ENCODE data around the gene XBP1.
"Not testable (repeated sequence)": the region's sequence is repeated elsewhere in the genome, so short reads cannot be mapped to it uniquely, and the experiment has no call there.

The XBP1 gene

DNA sequence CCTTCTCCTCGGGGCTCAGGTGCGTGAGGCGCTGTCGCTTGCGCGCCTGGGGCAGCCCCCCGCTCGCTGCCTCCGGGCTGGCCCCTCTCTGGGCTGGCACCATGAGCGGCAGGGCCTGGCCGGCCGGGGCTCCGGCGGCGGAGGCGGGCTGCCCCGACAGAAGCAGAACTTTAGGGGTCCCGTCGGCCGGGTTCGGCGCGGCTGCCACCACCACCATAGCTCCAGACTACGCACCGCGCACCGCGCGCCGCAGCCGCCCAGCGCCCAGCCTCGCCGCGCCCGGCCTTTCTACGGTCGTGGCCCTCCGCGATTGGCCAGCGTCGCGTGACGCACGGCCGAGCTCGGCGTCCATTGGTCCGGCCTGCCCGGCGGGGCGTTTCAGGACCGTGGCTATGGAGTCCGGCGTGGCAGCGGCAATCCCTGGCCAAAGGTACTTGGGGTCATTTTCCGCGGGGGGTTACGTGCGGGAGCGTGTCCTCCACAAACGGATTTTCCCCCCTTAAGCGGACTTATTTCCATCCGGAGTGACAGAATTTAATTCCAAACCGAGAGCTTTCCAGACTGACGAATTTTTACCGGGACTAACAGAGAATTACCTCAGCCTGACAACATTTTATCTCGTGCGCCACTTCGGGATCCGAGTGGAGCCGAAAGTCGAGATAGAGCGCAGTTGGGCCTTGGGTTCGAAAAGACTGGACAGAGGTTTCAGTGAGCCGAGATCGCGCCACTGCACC lies at the start of gene XBP1:
Gene XBP1, minus strand, starts transcription at position 262 of the 734 bp plus-strand sequence.
- DNase-seq (ENCODE audit: low spot score): peak; percentile 98

DNA sequence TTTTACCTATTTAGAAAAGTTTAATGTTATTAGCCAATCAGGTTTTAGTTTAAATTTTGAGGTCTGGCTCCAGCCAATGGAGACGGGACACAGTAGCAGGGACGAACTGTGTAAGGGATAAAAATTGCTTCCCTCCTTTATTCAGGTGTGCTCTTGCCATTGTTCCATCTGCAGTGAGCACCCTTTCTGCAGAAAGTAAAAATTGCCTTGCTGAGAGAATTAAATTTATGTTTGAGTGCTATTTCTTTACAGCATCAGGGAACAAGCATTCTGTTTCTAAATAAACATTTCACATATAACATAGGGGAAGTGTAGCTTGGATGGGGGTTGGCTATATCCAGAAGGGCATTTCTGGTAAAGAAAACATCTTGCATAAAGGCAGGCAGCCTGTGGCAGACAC lies 46.6 kb upstream of the XBP1 start:
- no peak for DNase-seq (ENCODE audit: low spot score)

DNA sequence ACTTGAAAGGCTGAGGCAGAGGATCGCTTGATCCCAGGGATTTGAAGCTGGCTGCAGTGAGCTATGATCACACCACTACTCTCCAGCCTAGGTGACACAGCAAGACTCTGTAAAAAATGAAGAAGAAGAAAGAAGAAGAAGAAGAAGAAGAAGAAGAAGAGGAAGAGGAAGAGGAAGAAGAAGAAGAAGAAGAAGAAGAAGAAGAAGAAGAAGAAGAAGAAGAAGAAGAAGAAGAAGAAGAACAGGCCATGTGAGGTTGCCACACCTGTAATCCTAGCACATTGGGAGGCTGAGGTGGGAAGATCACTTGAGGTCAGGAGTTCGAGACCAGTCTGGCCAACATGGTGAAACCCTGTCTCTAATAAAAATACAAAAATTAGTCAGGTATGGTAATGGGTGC lies 43.9 kb upstream of the XBP1 start:
- DNase-seq (ENCODE audit: low spot score): not testable (repeated sequence)

DNA sequence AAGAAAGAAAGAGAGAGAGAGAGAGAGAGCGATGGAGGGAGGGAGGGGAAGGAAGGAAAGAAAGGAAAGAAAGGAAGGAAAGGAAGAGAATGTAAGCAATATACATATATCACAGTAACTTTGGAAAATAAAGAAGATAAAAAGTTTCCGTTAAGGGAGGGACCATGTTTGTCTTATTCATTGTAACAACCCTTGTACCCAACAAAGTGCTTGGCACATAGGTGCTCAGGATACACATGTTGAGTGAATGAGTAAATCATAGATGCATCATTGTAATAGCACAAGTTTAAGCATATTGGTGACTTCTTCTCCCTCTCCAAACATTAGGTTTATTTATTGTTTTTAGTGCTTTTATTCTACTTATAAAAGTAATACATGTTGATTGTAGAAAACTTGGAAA lies 43.3 kb upstream of the XBP1 start:
- no peak for DNase-seq (ENCODE audit: low spot score)

DNA sequence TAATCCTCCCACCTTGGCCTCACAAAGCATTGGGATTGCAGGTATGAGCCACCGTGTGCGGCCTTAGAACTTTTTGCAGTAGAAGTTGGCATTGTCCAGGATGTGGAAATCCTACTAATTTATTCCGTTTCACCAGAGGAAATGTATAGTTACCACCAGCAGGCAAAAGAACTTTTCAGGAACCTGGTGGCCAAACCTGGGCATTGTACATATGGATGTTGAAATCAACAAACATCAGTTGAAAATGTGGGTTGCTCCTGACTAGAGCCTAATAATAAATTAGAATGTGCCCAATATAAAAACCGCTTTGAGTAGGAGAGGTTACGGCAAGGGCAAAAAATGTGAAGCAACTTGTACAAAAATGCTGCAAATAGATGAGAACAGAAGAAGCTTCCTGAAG lies 40.7 kb upstream of the XBP1 start:
- no peak for DNase-seq (ENCODE audit: low spot score)

DNA sequence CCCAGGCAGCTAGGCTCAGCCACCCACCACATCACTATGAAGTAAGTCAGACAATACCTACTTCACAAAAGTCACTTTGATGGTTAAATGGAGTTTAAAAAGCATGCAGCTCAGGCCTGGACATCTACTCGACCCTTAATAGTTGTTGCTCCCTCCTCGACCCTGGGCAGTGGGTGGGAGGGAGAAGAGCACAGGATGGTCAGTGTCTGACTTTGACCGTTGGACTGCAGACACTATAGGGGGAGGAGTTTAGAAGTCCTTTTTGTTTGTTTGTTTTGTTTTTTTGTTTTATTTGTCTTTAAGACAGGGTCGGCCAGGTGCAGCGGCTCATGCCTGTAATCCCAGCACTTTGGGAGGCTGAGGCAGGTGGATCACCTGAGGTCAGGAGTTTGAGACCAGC lies 38.6 kb upstream of the XBP1 start:
- DNase-seq (ENCODE audit: low spot score): no peak

DNA sequence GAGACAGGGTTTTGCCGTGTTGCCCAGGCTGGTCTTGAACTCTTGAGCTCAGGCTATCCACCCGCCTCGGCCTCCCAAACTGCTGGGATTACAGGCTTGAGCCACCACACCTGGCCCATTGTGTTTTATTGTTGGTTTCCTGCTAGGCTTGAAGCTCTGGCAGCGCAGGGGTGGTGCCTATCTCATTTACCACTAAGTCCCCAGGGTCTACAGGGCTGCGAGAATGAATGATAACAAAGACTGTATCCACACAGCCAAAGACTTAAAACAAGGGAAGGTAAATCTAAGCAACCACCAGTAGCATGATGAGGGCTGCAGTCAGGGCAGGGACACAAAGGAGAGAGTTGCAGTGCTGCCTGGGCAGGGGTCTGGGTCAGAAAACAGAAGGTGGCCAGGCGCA lies 37.3 kb upstream of the XBP1 start:
- DNase-seq (ENCODE audit: low spot score): no peak

DNA sequence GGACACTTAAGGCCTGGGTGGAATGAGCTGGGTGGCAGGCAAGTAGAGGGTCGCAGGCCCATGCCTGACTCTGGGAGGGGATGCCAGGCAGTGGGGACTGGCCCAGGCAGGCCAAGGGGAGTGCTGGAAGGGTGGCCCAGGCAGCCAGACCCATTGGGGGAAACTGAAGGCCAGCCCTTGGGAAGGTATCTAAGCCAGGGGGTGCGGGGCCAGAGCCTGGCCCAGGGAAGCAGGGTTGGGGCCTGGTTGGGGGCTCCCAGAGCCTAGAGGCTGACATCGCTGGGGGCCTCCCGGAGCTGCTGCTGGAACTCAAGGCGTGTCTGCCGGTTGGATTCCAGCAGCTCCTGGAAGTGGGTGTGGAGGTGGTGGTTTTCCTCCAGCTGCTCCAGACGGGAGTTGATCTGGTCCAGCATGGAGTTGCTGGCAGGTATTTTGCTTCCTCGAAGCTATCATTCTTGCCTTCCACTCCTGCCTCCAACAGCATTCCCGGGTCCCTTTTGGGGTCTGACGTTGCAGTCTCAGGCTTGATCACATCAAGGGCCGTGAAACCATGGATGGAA lies 35.3 kb upstream of the XBP1 start:
- DNase-seq (ENCODE audit: low spot score): no peak

DNA sequence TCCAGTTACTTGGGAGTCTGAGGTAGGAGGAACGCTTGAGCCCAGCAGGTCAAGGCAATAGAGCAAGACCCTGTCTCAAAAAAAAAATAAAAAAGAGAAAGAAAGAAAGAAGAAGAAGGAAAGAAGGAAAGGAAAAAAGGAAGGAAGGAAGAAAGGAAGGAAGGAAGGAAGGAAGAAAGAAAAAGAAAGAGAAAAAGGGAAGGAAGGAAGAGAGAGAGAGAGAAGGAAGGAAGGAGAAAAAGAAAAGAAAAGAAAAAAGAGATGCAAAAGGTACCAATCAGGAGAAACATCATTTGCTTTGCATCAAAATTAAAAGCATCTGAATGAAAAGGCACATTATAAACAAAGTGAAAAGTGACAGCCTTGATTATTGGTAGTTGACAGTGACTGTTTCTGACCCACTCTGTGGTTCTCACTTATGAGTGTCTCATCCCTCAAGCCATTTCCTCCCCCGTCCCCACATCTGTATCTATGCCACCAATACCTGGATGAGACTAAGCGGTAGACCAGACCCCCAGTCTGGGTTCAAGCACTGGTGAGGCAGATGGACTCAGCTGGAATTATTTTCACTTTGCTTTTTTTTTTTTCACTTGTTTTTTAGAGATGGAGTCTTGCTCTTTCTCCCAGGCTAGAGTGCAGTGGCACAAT lies 33.0 kb upstream of the XBP1 start:
- no peak for DNase-seq (ENCODE audit: low spot score)

DNA sequence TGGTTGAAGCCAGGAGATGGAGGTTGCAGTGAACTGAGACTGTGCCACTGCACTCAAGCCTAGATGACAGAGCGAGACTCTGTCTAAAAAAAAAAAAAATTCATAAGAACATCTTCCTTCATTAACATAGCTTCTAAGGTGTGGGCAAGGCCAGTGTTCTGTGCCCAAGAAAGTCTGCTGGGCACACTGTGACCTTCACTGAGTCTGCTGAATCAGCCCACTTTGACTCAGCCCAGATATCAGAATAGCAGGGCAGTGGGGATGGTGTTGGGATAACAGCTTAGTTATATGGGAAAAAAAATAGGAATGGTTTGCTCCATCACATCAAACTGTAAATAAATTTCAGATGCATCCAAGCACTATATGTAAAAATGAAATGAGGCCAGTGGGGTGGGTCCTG lies 32.4 kb upstream of the XBP1 start:
- DNase-seq (ENCODE audit: low spot score): no peak

DNA sequence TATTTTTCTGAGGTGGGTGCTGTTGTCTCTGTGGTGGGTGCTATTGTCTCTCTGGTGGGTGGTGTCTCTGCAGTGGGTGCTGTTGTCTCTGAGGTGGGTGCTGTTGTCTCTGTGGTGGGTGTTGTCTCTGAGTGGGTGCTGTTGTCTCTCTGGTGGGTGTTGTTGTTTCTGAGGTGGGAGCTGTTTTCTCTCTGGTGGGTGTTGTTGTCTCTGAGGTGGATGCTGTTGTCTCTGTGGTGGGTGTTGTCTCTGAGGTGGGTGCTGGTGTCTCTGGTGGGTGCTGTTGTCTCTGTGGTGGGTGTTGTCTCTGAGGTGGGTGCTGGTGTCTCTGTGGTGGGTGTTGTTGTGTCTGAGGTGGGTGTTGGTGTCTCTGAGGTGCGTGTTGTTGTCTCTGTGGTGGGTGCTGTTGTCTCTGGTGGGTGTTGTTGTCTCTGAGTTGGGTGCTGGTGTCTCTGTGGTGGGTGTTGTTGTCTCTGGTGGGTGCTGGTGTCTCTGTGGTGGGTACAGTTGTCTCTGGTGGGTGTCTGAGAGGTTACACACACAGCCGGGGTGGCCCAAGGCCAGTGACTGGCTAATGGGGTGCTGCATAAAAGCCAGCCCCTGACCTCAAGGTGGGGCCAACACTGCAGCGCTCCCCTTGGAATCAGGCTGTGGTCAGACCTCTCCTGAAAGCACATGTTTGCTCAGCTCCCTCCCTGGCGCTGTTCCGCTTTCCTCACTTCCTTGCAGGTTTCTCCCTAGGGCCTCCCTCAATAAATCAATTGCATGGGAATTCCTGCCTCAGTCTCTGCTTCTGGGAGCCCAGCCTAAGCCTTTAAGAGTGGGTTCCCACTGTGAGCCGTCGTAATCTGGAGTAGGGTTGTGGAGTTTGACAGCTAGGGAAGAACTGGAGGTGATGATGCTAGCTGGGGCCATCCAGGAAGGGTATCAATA lies 31.0 kb upstream of the XBP1 start:
- no peak for DNase-seq (ENCODE audit: low spot score)

DNA sequence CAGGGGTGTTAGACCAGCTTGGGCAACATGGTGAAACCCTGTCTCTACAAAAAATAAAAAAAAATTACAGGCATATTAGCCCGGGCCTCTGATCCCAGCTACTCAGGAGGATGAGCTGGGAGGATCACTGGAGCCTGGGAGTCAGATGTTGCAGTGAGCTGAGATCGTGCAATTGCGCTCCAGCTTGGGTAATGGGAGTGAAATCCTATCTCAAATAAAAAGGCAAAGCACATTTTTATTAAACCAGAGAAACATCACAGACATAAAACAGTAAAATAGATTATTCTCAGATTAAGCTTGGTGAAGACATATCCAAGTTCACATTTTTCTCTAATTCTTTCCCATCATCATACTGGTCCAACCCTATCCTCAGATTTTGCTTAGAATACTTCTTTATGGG lies 30.1 kb upstream of the XBP1 start:
- no peak for DNase-seq (ENCODE audit: low spot score)

DNA sequence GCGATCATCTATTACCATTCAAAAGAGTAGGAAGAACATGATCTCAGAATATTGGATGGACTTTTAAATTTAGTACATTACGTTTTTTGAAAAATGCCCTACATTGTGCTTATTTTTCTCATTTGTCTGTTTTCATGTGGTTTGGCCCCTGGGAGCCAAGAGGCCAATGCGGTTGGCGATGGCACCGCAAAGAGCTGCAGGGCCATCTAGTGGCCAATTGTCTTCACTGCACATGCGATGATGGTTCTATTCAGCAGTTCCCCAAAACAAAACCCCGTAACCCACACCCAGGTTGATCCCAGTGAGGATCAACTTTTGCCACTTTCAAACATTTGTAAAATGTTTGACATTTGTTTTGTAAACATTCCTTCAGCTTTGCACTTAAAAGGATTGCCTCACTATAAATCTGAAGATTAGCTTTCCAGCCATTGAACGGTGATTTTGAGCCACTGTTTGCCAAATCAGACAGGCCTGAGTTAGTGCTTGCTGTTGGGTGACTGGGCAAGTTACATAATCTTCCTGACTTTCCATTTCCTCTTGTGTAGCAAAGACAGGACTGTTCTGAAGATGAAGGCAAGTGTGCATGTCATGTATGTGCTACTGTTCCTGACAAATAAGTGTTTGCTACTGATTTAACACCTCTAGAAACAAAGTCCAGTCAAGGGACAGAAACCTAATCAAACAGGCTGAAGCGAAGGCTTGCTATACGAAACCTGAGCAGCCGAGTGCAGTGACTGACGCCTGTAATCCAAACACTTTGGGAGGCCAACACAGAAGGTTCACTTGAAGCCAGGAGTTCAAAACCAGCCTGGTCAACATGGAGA lies 29.2 kb upstream of the XBP1 start:
- peak; percentile 79 for DNase-seq (ENCODE audit: low spot score)

DNA sequence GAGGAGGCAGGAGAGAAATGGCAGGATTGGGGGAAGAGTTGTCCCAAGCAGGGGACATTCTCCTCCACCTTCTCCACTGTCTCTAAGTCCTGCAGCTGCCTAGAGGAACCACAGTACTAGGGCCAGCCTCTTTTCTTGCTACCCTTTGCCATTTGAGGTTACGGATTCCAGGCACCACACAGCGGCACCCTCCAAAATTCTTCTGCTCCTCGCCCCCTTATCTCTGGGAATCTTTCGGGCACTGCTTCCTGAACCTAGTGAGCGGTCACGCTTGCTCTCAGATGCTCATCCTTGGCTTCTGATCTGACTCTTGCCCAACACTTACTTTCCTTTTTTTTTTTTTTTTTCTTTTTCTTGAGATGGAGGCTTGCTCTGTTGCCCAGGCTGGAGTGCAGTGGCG lies 26.6 kb upstream of the XBP1 start:
- DNase-seq (ENCODE audit: low spot score): no peak

DNA sequence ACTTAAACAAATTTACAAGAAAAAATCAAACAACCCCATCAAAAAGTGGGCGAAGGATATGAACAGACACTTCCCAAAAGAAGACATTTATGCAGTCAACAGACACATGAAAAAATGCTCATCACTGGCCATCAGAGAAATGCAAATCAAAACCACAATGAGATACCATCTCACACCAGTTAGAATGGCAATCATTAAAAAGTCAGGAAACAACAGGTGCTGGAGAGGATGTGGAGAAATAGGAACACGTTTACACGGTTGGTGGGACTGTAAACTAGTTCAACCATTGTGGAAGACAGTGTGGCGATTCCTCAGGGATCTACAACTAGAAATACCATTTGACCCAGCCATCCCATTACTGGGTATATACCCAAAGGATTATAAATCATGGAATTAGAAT lies 26.1 kb upstream of the XBP1 start:
- not testable (repeated sequence) for DNase-seq (ENCODE audit: low spot score)

DNA sequence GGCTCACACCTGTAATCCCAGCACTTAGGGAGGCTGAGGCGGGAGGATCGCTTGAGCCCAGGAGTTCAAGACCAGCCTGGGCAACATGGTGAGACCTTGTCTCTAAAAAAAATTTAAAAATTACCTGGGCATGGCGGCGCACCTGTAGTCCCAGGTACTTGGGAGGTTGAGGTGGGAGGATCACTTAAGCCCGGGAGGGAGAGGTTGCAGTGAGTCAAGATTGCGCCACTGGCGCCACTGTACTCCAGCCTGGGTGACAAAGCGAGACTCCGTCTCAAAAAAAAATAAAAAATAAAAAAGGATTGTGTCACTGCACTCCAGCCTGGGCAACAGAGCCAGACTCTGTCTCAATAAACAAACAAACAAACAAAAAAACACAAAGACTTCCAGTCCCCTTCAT lies 24.1 kb upstream of the XBP1 start:
- DNase-seq (ENCODE audit: low spot score): not testable (repeated sequence)

DNA sequence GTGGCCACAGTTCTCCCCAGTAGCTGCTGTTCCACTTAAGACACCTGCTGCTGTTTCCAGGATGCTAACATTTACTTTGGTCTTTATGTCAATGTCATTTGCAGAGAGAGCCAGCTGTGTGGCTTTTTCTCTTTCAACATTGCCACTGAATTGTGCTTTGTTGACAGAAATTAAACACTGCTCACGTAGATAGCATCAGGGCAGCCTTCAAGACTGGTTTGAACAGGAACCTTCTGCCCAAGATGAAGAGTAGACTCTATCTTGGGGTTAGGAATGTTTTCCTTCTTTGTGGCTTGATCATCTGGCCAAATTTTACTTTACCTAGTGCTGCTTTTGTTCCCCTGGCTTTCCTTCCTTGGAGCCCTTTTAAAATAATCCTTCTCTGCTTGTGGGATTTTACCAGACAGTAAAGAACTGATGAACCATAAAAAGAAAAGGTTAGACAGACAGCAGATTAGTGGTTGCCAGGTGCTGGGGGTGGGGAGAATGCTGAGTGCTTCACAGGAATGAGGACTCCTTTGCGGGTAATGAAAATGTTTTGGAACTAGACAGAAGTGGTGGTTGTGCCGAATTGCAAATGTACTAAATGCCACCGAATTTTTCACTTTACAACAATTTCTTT lies 22.7 kb upstream of the XBP1 start:
- no peak for DNase-seq (ENCODE audit: low spot score)

DNA sequence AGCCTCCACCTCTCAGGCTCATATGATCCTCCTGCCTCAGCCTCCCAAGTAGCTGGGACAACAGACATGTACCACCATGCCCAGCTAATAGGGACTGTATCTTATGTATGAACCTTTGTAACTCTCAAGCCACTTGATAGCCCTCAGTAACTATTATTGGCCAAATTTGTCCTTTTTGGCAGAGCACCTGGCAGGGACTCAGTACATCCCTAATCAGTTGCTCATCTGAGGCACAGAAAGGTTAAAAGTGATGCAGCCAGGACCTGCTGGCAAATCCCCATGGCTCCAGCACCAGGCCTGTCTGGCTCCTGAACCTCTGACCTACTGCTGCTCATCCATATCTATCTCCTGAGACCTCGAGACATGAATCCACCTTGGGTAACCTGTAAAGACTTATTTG lies 21.1 kb upstream of the XBP1 start:
- DNase-seq (ENCODE audit: low spot score): no peak

DNA sequence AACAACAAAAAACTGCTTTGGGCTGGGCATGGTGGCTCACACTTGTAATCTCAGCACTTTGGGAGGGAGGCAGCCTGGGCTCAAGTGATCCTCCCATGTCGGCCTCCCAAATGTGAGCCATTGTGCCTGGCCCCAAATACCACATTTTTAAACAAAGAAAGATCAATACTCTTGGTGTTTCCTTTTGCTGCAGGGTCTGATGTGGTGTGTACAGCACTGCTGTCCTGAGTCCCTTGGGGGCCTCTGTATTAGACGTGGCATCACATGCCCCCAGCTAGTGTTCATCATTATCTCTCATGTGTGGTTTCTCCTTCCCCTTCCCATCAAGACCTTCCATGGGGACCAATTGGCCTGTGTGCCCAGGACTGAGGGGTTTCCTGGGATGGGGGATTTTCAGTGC lies 20.5 kb upstream of the XBP1 start:
- DNase-seq (ENCODE audit: low spot score): no peak

DNA sequence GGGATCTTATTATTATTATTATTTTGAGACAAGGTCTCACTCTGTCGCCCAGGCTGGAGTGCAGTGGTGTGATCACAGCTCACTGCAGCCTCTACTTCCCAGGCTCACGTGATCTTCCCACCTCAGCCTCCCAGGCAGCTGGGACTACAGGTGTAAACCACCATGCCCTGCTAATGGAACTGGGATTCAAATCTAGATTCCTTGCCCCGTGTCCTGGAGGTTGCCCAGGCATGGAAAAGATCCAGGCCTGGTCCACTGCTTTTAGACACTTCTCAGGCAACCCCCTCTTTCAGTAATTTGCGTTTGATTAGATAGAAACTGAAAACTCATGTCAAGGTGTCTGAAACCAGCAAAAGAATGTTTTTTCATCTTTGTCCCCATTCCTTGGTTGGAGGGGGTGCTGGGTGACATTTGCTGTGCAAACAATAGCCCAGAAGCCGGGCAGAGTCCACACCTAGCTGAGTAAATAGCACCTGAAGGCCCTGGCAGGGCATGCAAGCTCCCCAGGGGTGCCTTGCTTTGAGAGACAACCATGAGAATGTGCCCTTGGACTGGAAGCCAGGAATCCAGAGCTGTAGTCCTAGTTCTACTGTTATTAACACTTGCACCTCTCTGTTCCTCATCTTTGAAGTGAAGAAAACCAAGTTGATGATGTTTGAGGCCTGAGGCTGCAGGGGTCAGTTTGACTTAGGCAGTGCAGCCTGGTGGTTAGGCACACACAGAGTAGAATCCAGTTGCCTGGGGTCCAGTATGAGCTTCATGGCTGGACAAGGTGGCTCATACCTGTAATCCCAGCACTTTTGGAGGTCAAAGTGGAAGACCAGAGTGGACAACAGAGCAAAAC lies 19.1 kb upstream of the XBP1 start:
- DNase-seq (ENCODE audit: low spot score): no peak

All from COLO829 (cell line).